Measurements from ENCODE around the gene TMEM86B.

- TF ChIP-seq CTCF (IDR thresholded peaks at IDR 0.05; ENCODE audit: insufficient read depth, low read depth, low read length) (no peak), EZH2 (IDR thresholded peaks at IDR 0.05; ENCODE audit: insufficient read depth, low read length) (no peak)
Observed at GRCh38 chr19:55227241-55228014, 1.1 kb downstream of the TMEM86B start.
